Common myeloid progenitor, CD34-positive (primary cell): Measurements from ENCODE around the gene ERBB4.
A peak's percentile ranks its signal among the peaks of the same experiment; 100 is the strongest.

ENCODE experiments used
- CTCF ChIA-PET: fragments of 350-600 bp; sonication (Branson Sonifier 250); formaldehyde crosslinking; loops from one replicate; lab custom pipeline; 2021; ENCODE audit warnings: antibody characterized with exemption; lab: Charles Lee
- POLR2A ChIA-PET: fragments of 350-600 bp; sonication (Branson Sonifier 250); formaldehyde crosslinking; loops from one replicate; lab custom pipeline; 2021; ENCODE audit warnings: antibody characterized with exemption; lab: Charles Lee
- DNase-seq, 3 donors: peaks; one replicate each; pipeline versions ENCODE4 v3.0.0 to v3.0.0-alpha.2; 2013
- H3K27ac ChIP-seq, 2 experiments: 1 replicate in 1 of 2; 2 replicates in 1 of 2; pipeline ENCODE4 v1.7.0; 2013; ENCODE audit warnings: inconsistent platforms in 2 of 2, low read length in 2 of 2, mild to moderate bottlenecking in 2 of 2, low read depth in 1 of 2, moderate library complexity in 1 of 2; ENCODE audit not compliant: severe bottlenecking in 2 of 2, insufficient read depth in 1 of 2, poor library complexity in 1 of 2
- H3K27me3 ChIP-seq, 5 experiments: replicated peaks in 2 of 5; 1 replicate in 3 of 5; 2 replicates in 2 of 5; pipeline versions ENCODE4 v1.6.1 to v1.7.0; 2013; ENCODE audit warnings: low read length in 4 of 5, mild to moderate bottlenecking in 2 of 5, moderate library complexity in 2 of 5, inconsistent platforms in 1 of 5; ENCODE audit not compliant: insufficient read depth in 5 of 5, control insufficient read depth in 4 of 5
- H3K36me3 ChIP-seq, 4 experiments: 1 replicate in 2 of 4; 2 replicates in 2 of 4; pipeline versions ENCODE4 v1.6.1 to v1.7.0; 2013; ENCODE audit warnings: low read length in 3 of 4, control low read depth in 1 of 4, mild to moderate bottlenecking in 1 of 4; ENCODE audit not compliant: control insufficient read depth in 4 of 4, insufficient read depth in 4 of 4
- H3K4me1 ChIP-seq, 4 experiments: 1 replicate in 3 of 4; 2 replicates in 1 of 4; pipeline versions ENCODE4 v1.6.1 to v1.7.1; 2013; ENCODE audit warnings: low read length in 3 of 4, mild to moderate bottlenecking in 3 of 4, control low read depth in 1 of 4, inconsistent platforms in 1 of 4, moderate library complexity in 1 of 4; ENCODE audit not compliant: control insufficient read depth in 4 of 4, insufficient read depth in 4 of 4; ENCODE audit errors: control extremely low read depth in 1 of 4
- H3K4me3 ChIP-seq, 7 experiments: 1 replicate in 4 of 7; 2 replicates in 3 of 7; pipeline versions ENCODE4 v1.5.1 to v1.7.0; 2013; ENCODE audit warnings: mild to moderate bottlenecking in 7 of 7, low read length in 6 of 7, moderate library complexity in 6 of 7, inconsistent platforms in 2 of 7, low read depth in 2 of 7, control low read depth in 1 of 7; ENCODE audit not compliant: insufficient read depth in 4 of 7, control insufficient read depth in 1 of 7; ENCODE audit errors: extremely low read depth in 1 of 7
- H3K9me3 ChIP-seq, 5 experiments: 1 replicate in 4 of 5; 2 replicates in 1 of 5; pipeline versions ENCODE4 v1.6.1 to v1.7.1; 2013; ENCODE audit warnings: low read length in 4 of 5, mild to moderate bottlenecking in 2 of 5, inconsistent platforms in 1 of 5, low read depth in 1 of 5, moderate library complexity in 1 of 5; ENCODE audit not compliant: control insufficient read depth in 4 of 5, insufficient read depth in 2 of 5; ENCODE audit errors: control extremely low read depth in 1 of 5
- WGBS: methylation state at CpG from one replicate; pipeline ENCODE4 v1.1.5; 2013; ENCODE audit not compliant: insufficient coverage; 5-methylcytosine and 5-hydroxymethylcytosine counted together

ERBB4 gene

DNA sequence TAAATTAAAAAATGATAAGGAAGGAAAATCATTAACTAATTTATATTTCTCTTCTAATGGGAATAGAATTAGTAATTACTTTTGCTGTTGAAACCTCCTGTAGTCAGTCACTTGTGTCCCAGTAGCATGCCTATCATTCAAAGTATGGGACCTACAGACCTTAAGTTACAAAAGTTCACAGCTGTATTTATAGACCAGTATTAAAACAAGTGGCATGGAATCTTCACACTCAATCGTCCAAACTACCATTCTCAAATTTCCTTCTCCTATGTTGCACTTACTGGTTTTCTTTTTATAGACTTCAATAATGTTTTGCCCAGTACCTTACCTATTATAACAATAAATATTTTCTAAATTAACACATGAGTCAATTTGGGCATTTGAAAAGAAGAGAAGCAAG, 639.9 kb downstream of the ERBB4 start:
- ChIA-PET POLR2A (no interaction called here), CTCF (no interaction called here)
- H3K27ac ChIP-seq: no peak overlapping the region
- no peaks in the 10 kb centered on the region for H3K9me3 ChIP-seq
- WGBS: 80% methylated on average over 1 of the region's 1 CpG
- no peaks in the 10 kb centered on the region for H3K27me3 ChIP-seq
- no peaks in the 10 kb centered on the region for H3K4me1 ChIP-seq
- no peak overlapping the region for H3K4me3 ChIP-seq
- H3K36me3 ChIP-seq: no peaks in the 10 kb centered on the region
- no peak for DNase-seq

- WGBS: 93% methylated on average over 5 of the region's 6 CpGs
Observed at GRCh38 chr2:211881449-211881848, 657.2 kb downstream of the ERBB4 start.

GRCh38 chr2:211879323-211879722, 659.3 kb downstream of the ERBB4 start:
- ChIA-PET CTCF (no interaction called here), POLR2A (no interaction called here)
- peak in 1 of 3 donors; percentile 0 for DNase-seq
- no peaks in the 10 kb centered on the region for H3K36me3 ChIP-seq
- no peaks in the 10 kb centered on the region for H3K9me3 ChIP-seq
- H3K4me3 ChIP-seq: no peak overlapping the region
- no peak overlapping the region for H3K27ac ChIP-seq
- no peaks in the 10 kb centered on the region for H3K4me1 ChIP-seq
- peaks cover 0 to 2% (median 0%) of the 10 kb centered on the region in 5 experiments for H3K27me3 ChIP-seq

More at GRCh38 chr2:211881449-211881848, 657.2 kb downstream of the ERBB4 start:
- H3K27me3 ChIP-seq: no peaks in the 10 kb centered on the region
- ChIA-PET POLR2A (no interaction called here), CTCF (no interaction called here)
- no peak overlapping the region for H3K4me3 ChIP-seq
- H3K27ac ChIP-seq: no peak overlapping the region
- no peaks in the 10 kb centered on the region for H3K36me3 ChIP-seq
- no peak for DNase-seq
- no peaks in the 10 kb centered on the region for H3K4me1 ChIP-seq
- no peaks in the 10 kb centered on the region for H3K9me3 ChIP-seq

DNA sequence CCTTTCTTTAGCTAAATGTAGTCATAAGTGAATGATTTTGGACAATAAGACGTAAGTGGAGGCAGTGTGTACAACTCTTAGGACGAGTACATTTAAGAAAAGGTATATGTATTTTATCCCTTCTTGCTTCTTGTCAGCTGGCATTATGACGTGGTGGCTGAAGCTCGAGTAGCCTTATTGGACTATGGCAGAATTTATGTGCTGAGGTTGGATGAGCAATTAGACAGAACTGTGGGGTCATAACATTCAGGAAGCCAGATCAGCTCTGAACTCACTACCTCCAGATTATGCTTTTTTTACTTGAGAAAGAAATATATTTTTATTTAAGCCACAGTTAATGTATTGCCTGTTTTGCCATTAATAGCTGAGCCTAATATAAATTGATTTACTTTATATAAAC, 661.5 kb downstream of the ERBB4 start:
- H3K27me3 ChIP-seq: peaks cover 0 to 2% (median 0%) of the 10 kb centered on the region in 5 experiments

DNA sequence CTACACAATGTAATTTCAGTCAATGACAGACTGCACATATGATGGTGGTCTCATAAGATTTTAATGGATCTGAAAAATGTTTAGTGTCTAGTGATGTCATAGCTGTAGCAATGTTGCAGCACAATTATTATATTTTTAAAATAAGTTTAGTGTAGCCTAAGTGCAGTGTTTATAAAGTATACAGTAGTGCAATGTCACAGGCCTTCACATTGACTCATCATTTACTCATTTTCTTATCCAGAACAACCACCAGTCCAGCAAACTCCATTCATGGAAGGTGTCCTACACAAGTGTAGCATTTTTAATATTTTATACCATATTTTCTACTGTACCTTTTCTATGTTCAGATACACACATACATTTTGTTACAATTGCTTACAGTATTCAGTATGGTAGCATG, 663.1 kb downstream of the ERBB4 start:
- ChIA-PET CTCF (no interaction called here), POLR2A (no interaction called here)
- peaks cover 0 to 2% (median 0%) of the 10 kb centered on the region in 5 experiments for H3K27me3 ChIP-seq
- H3K9me3 ChIP-seq: no peaks in the 10 kb centered on the region
- no peaks in the 10 kb centered on the region for H3K36me3 ChIP-seq
- no peak for DNase-seq
- no peaks in the 10 kb centered on the region for H3K4me1 ChIP-seq
- no peak overlapping the region for H3K27ac ChIP-seq
- no peak overlapping the region for H3K4me3 ChIP-seq

More for the DNA sequence above, 661.5 kb downstream of the ERBB4 start:
- no peaks in the 10 kb centered on the region for H3K4me1 ChIP-seq
- no peaks in the 10 kb centered on the region for H3K36me3 ChIP-seq
- no peak for DNase-seq
- H3K9me3 ChIP-seq: no peaks in the 10 kb centered on the region
- 96% methylated on average over 4 of the region's 4 CpGs for WGBS
- no peak overlapping the region for H3K4me3 ChIP-seq
- H3K27ac ChIP-seq: no peak overlapping the region
- ChIA-PET CTCF (interaction anchor here (0.5 kb wide), 1 partner anchor 145 kb away, joined by 3 read pairs; no protein-coding TSS in a partner anchor), POLR2A (no interaction called here)

- Histone ChIP-seq H3K4me3 (no peak overlapping the region), H3K27ac (no peak overlapping the region), H3K27me3 (no peaks in the 10 kb centered on the region), H3K4me1 (peaks cover 0 to 8% (median 0%) of the 10 kb centered on the region in 4 experiments), H3K9me3 (no peaks in the 10 kb centered on the region), H3K36me3 (no peaks in the 10 kb centered on the region)
- ChIA-PET CTCF (no interaction called here), POLR2A (no interaction called here)
- 87% methylated on average over 2 of the region's 3 CpGs for WGBS
- DNase-seq: no peak
Observed at GRCh38 chr2:211868996-211869533, 669.5 kb downstream of the ERBB4 start.

DNA sequence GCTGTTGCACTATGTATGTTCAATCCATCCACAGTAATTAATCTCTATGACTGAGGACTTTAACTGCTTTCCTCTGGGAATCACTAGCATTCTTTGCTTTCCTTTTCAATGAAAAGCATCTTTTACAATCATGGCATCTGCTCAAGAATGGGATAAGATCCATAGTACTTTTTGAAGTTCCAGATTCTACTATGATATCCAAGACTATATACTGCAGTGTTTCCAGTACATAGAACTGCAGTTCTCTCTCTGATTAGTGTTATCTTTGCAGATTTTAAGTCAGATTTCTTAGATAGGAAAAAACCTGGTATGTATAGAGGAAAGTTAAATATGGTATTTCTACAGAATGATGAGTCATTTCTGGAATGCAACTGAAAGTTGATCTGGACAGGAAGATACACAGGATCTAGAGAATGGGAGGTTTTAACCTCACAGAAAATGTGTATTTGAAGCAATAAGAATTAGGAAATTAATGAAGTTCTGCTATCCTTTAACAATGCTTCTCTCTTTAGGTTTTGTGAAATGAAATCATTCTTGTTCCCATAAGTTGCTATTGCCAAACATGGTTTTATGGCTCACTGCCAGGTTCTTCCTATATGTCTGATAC, 670.7 kb downstream of the ERBB4 start:
- Histone ChIP-seq H3K27ac (no peak overlapping the region), H3K4me3 (no peak overlapping the region), H3K36me3 (no peaks in the 10 kb centered on the region), H3K9me3 (peaks cover 0 to 2% (median 0%) of the 10 kb centered on the region in 5 experiments), H3K4me1 (peaks cover 0 to 8% (median 0%) of the 10 kb centered on the region in 4 experiments), H3K27me3 (no peaks in the 10 kb centered on the region)
- ChIA-PET CTCF (no interaction called here), POLR2A (no interaction called here)
- peak in 2 of 3 donors; percentile 0 to 15 for DNase-seq
